ENCODE measurements around the gene PRKCA.

DNA sequence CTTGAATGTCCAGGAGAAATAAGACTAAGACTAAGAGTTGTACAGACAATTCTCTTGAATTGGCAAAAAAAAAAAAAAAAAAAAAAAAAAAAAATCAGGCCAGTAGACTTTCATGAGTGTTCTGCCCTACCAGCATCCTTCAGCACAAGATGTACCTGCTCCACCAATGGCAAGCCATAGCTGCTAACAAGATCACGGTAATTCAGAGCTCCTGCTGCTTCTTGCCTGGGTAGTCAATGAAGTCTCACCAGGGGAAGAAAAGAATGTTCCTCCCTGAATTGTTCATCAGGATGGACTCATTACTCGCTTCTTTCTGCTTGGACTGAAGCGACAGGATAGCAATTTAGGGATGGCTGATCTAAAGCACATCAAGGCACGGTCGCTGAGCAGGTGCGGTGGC lies 42.1 kb upstream of the PRKCA start:
- no peak for TF ChIP-seq MCM5 (IDR thresholded peaks at IDR 0.05; ENCODE audit: low read depth)
- TF ChIP-seq POLR2AphosphoS5 (IDR thresholded peaks at IDR 0.05; ENCODE audit: control insufficient read depth, insufficient read depth, low read depth, low read length): no peak
- no peak for TF ChIP-seq ASH1L (IDR thresholded peaks at IDR 0.05; ENCODE audit: borderline replicate concordance, low read depth, partially characterized antibody)
- no peak for TF ChIP-seq ZNF277 (CRISPR knock-in tag; IDR thresholded peaks at IDR 0.05; ENCODE audit: borderline replicate concordance)
- TF ChIP-seq ETV1 (tag; conservative IDR thresholded peaks at IDR 0.05; ENCODE audit: low read depth): no peak

All from K562 (cell line).